ENCODE measurements around the gene SELENOM. TPM values are rescaled to one million over a fixed set of nuclear protein-coding genes. Genes with fewer than 3 reads are reported as not detected.
A peak's percentile ranks its signal among the peaks of the same experiment; 100 is the strongest.

Gene SELENOM
- total RNA-seq, 1 experiment from 2014 or later, result 16.3 TPM

- TF ChIP-seq FOXP1 (CRISPR knock-in tag; IDR thresholded peaks at IDR 0.05; ENCODE audit: borderline replicate concordance) (no peak), SMAD4 (CRISPR knock-in tag; IDR thresholded peaks at IDR 0.05) (no peak)
Measured at GRCh38 chr22:31081963-31082605, 25.3 kb downstream of the SELENOM start (continued).

- ATAC-seq (peak; percentile 72), DNase-seq (ENCODE audit: low spot score) (peak; percentile 95)
- peak within 1 kb of the TSS; percentile 84 for H3K27ac Mint-ChIP-seq
- H3K27me3 Mint-ChIP-seq (ENCODE audit: low read depth), result peaks cover 11% of the 10 kb centered on the region
- H3K4me3 Mint-ChIP-seq, result peak within 1 kb of the TSS; percentile 79
- H3K9me3 Mint-ChIP-seq, result no peaks in the 10 kb centered on the region
- CTCF ChIA-PET, result interaction anchor here (0.5 to 21.8 kb wide), 18 partner anchors 8 to 474 kb away, joined by 3 to 363 read pairs (median 5); partner anchors contain the start of genes MORC2, PLA2G3, SELENOM and TCN2
- TF ChIP-seq GABPB1 (CRISPR knock-in tag; IDR thresholded peaks at IDR 0.05) (0 out of 2 replicates have a peak, but pooled peaks have one; percentile 15), PREB (CRISPR knock-in tag; IDR thresholded peaks at IDR 0.05; ENCODE audit: borderline replicate concordance) (no peak), ZBTB43 (CRISPR knock-in tag; IDR thresholded peaks at IDR 0.05) (0 out of 2 replicates have a peak, but pooled peaks have one; percentile 67), TEAD1 (CRISPR knock-in tag; IDR thresholded peaks at IDR 0.05) (peak; percentile 21; the same call in 1 of the 2 replicates), NFE2L1 (CRISPR knock-in tag; IDR thresholded peaks at IDR 0.05) (0 out of 2 replicates have a peak, but pooled peaks have one; percentile 62), TCF7 (CRISPR knock-in tag; IDR thresholded peaks at IDR 0.05; ENCODE audit: low read depth) (0 out of 2 replicates have a peak, but pooled peaks have one; percentile 26), E2F5 (CRISPR knock-in tag; IDR thresholded peaks at IDR 0.05) (0 out of 2 replicates have a peak, but pooled peaks have one; percentile 42), SMAD4 (CRISPR knock-in tag; IDR thresholded peaks at IDR 0.05) (no peak), IRF1 (CRISPR knock-in tag; IDR thresholded peaks at IDR 0.05) (no peak), MYBL2 (CRISPR knock-in tag; IDR thresholded peaks at IDR 0.05) (peak; percentile 81; the same call in 1 of the 2 replicates), CREB1 (CRISPR knock-in tag; IDR thresholded peaks at IDR 0.05) (0 out of 2 replicates have a peak, but pooled peaks have one; percentile 50), MAX (CRISPR knock-in tag; IDR thresholded peaks at IDR 0.05) (peak; percentile 45; the same call in 1 of the 2 replicates), NFYB (CRISPR knock-in tag; conservative IDR thresholded peaks at IDR 0.05; ENCODE audit: low read depth) (peak; percentile 48), FOXP1 (CRISPR knock-in tag; IDR thresholded peaks at IDR 0.05; ENCODE audit: borderline replicate concordance) (peak; percentile 33; the same call in 1 of the 2 replicates), CREM (CRISPR knock-in tag; IDR thresholded peaks at IDR 0.05) (0 out of 2 replicates have a peak, but pooled peaks have one; percentile 24), SP1 (CRISPR knock-in tag; conservative IDR thresholded peaks at IDR 0.05) (peak; percentile 92), PRRX2 (CRISPR knock-in tag; IDR thresholded peaks at IDR 0.05) (0 out of 2 replicates have a peak, but pooled peaks have one; percentile 40), RELA (CRISPR knock-in tag; IDR thresholded peaks at IDR 0.05; ENCODE audit: borderline replicate concordance) (peak; percentile 31; the same call in 1 of the 2 replicates), CTCF (IDR thresholded peaks at IDR 0.05) (no peak)
- H3K4me1 Mint-ChIP-seq, result peaks cover 40% of the 10 kb centered on the region
- H3K36me3 Mint-ChIP-seq, result no peaks in the 10 kb centered on the region
- POLR2A ChIA-PET, result interaction anchor here (0.7 to 1.7 kb wide), 10 partner anchors 10 to 266 kb away, joined by 3 to 23 read pairs (median 3); partner anchors contain the start of genes MORC2, SELENOM and TUG1
Measured at GRCh38 chr22:31080848-31081649, 26.3 kb downstream of the SELENOM start, which contains the start of gene SMTN. Gene SMTN (plus strand): TSS chr22:31081318. CDS start chr22:31083259, 1,941 bp downstream.
